HG02852 (cell line): ENCODE data around the gene WWC2.
A peak's percentile ranks its signal among the peaks of the same experiment; 100 is the strongest.

Experiments used
- ATAC-seq: cut with Tn5 transposase; IDR thresholded peaks from one replicate; pipeline ENCODE4 v1.9.1; 2021; ENCODE audit warnings: mild to moderate bottlenecking, moderate library complexity; ENCODE audit not compliant: unreplicated experiment

WWC2 gene

GRCh38 chr4:183287309-183287659, 188.2 kb downstream of the WWC2 start:
- ATAC-seq = peak; percentile 49

GRCh38 chr4:183287677-183288076, 188.6 kb downstream of the WWC2 start:
- ATAC-seq = peak; percentile 48

GRCh38 chr4:183288955-183289354, 189.9 kb downstream of the WWC2 start:
- ATAC-seq = no peak

GRCh38 chr4:183289688-183290087, 190.6 kb downstream of the WWC2 start:
- no peak for ATAC-seq

DNA sequence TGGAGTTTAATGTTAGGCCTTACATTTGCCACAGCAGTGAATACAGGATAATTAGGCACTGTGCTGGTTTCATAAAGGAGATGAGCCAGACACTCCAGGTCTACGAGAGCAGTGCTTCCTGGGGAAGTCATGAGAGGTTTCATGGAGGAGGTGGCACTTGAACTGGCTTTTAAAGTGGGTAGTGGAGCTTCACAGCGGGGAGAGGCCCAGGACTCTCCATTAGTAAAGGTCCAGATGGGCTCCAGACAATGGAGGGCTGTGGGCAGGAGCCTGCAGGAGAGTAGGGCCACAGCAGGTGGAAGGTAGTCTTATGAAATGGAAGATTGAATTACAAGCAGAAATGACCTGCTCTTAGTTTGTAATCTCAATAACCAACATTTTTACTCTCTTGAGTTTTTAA, 192.0 kb downstream of the WWC2 start:
- no peak for ATAC-seq

GRCh38 chr4:183295711-183296110, 196.7 kb downstream of the WWC2 start:
- ATAC-seq = no peak

- ATAC-seq = peak; percentile 68
Observed at GRCh38 chr4:183297675-183298074, 198.6 kb downstream of the WWC2 start.

DNA sequence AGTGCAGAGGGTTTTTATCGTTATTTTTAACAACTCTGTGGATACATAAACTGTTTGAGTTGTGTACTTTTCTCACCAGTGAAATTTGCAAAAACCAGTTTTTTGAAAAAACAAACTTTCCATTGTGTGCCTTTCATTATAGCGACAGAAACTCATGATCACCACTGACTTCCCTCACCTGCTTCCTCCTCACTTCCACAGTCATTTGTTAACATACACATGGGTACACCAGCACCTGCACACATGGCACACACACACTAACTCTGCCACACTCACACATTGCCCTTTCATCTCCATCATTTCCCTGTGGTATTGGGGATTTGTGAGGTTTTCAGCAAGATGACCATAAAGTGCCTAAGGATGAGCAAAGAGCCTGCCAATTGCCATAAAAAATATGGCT, 200.4 kb downstream of the WWC2 start:
- no peak for ATAC-seq

GRCh38 chr4:183300070-183300469, 201.0 kb downstream of the WWC2 start:
- ATAC-seq = no peak

DNA sequence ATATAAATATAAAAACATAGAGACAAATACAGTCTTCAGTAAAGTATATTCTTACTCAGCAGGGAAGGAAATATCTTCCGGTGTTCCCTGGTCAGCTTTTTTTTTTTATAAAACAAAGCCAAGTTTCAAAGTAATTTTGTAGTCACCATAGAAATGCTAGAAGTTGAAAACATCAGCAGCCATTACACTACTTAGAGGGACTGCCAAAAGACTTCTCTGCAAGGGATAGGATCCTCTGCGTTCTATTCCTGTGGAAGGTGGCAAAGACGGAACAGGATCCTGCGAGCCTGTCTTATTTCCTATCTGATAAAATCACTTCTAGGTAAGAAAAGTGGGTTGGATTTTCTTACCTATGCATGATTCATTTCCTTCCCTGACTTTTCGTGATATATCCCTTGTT, 201.6 kb downstream of the WWC2 start:
- ATAC-seq = no peak

DNA sequence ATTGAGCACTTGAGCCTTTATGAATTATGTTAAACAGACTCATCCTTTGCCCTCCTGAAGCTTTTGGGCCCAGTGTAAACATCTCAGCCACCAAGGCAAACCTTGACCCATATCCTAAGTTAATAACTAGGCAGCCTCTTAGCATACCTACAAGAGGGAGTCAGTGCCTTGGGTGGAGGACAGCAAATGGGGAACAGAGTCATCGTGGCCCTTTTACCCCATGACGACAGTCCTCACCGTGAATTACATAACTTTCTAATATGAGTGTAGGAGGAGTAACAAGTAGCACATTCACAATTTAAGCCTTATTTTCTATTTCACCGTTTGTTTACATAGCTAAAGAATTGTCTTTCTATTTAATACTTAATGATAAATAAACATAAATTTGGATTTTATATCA, 204.2 kb downstream of the WWC2 start:
- no peak for ATAC-seq

- peak; percentile 78 for ATAC-seq
Observed at GRCh38 chr4:183304067-183304466, 205.0 kb downstream of the WWC2 start.

GRCh38 chr4:183304538-183304937, 205.5 kb downstream of the WWC2 start:
- ATAC-seq = peak; percentile 26

- ATAC-seq = no peak
Observed at GRCh38 chr4:183306811-183307210, 207.8 kb downstream of the WWC2 start.

DNA sequence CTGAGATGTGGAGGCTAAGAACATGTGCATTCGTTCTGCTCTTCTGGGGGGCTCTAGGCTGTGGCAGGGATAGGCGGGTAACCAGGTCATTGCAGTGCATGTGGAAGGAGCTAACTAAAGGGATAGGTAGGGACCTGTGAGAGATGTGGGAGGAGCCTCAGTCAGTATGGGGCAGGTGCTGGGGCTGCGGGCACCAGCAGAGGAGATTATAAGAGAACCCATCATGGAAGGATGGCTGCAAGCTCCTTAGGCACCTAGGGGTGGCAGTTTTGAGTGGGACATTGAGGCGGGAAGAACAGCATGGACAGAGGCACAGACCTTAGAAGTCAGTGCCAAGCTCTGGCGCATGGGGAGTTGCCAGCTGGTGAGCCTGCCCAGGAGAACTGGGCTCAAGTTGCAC, 213.8 kb downstream of the WWC2 start:
- ATAC-seq = no peak

GRCh38 chr4:183314336-183314735, 215.3 kb downstream of the WWC2 start:
- ATAC-seq = no peak

DNA sequence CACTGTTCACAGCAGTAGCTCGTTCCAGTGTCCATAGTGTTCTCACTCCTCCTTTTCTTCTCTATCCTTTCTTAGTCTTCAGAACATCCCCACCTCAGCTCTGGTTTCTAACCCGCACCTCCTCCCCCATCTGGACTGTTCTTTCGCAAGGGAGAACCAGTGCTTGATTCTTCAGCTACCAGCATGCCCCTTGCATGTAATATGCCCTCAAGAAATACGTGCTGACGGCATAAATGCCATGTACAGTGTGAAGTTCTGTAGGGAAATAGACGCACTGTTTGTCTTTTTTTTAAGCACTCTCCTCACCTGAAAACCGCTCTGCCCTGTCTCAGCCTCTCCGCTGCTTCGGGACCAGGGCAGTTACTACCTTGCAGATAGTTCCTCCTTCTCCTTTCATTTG, 215.7 kb downstream of the WWC2 start:
- no peak for ATAC-seq

GRCh38 chr4:183318656-183319055, 219.6 kb downstream of the WWC2 start:
- no peak for ATAC-seq

- no peak for ATAC-seq
Observed at GRCh38 chr4:183320211-183321059, 221.4 kb downstream of the WWC2 start, which contains the start of gene CLDN22. Gene CLDN22, minus strand, starts transcription at chr4:183320276. Its CDS starts 58 bp downstream, at chr4:183320218.

DNA sequence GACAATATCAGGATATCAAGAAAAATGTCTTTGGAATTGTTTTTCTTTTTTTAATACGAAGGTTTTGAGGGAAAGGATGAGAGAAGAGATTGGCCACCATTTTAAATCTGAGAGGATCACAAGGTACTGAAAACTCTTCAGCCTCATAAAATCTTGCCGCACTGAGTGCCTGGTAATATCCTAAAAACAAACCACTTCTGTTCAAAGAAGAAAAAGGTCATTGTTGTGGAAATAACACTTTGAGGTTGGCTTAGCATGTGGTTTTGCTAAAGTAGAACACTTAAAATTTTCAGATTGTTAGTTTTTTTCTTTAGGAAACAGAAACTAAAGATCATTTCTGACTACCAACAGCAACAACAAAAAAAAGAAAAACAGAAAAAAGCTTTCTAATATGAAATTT, 222.0 kb downstream of the WWC2 start:
- no peak for ATAC-seq

GRCh38 chr4:183321516-183321915, 222.5 kb downstream of the WWC2 start:
- no peak for ATAC-seq

DNA sequence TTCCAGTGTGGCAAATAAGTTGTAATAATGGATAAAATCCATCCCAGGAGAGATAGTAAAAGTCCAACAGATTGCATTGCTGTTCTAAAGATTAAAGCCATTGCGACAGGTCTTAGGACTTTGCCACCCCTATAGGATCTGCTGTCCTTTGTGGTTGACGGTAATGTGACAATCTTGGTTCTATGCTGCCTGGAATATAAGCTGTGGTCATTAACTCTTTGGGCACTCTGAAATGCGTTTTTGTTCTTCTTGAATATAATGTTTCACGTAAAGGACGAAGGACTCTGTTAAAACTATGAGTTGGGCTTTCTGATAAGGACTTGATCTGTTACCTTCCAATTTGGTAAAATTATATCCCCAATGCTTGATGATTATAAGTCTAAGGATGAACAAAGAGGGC, 223.3 kb downstream of the WWC2 start, which contains the start of gene CLDN24:
TSS of gene CLDN24 (minus strand) at position 101 of the 400 bp plus-strand sequence. CDS start at position 101, 0 bp downstream.
- no peak for ATAC-seq

DNA sequence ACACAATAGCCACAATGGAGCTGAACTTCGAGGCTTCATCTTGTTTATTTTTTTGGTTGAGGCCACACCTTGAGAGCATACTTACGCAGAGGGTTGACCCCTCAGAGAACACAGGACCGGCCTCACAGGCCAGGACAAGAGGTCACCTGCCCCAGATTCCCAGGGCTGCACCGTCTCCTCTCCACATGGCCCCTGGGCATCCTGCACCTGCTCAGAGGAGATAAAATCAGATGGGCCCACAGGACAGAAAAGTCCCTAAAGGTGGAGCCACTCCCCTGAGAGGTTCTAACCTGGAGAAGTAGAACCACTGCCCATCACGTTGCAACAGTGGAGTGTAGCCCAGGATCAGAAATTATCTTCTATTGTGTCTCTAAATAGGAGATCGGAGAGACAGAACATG, 224.2 kb downstream of the WWC2 start:
- ATAC-seq = no peak
